K562 (cell line): ENCODE results near the gene RNF224. TPM values are rescaled to one million over a fixed set of nuclear protein-coding genes. Genes with fewer than 3 reads are reported as not detected.

ENCODE experiments used
- CBX3 ChIP-seq, 2 experiments: IDR thresholded peaks; 1 replicate in 1 of 2; 2 replicates in 1 of 2; pipeline ENCODE4 v1.6.1; 2012; ENCODE audit warnings: inconsistent platforms in 2 of 2, low read length in 2 of 2, borderline replicate concordance in 1 of 2, control low read depth in 1 of 2
- GATAD2B ChIP-seq: fragments of 450-650 bp; IDR thresholded peaks from 2 replicates; pipeline ENCODE4 v1.6.1; 2017; ENCODE audit warnings: mild to moderate bottlenecking, borderline replicate concordance
- HMG20B ChIP-seq: fragments of 250-450 bp; sonication (Bioruptor Pico); IDR thresholded peaks from 2 replicates; pipeline ENCODE4 v1.5.0; 2021; ENCODE audit warnings: mild to moderate bottlenecking
- LEF1 ChIP-seq: fragments of 450-650 bp; IDR thresholded peaks from 2 replicates; pipeline ENCODE4 v1.6.1; 2016; ENCODE audit warnings: mild to moderate bottlenecking
- MBD2 ChIP-seq: sonication (generic); IDR thresholded peaks from 2 replicates; pipeline ENCODE4 v1.6.1; 2016; ENCODE audit warnings: low read depth, borderline replicate concordance
- POLR2A ChIP-seq: fragments of 450-650 bp; conservative IDR thresholded peaks from 2 replicates; pipeline ENCODE4 v1.6.1; 2016
- SLC30A9 ChIP-seq: fragments of 250-450 bp; sonication (Bioruptor Pico); IDR thresholded peaks from 2 replicates; pipeline ENCODE4 v1.8.0; 2022; ENCODE audit warnings: mild to moderate bottlenecking, moderate library complexity
- SNIP1 ChIP-seq: fragments of 450-650 bp; IDR thresholded peaks from 2 replicates; pipeline ENCODE4 v1.7.1; 2017; ENCODE audit warnings: low read depth, mild to moderate bottlenecking
- STAT5B ChIP-seq: fragments of 250-450 bp; sonication (Bioruptor Pico); IDR thresholded peaks from 2 replicates; pipeline ENCODE4 v1.8.0; 2021; ENCODE audit warnings: mild to moderate bottlenecking, inconsistent platforms
- ZBTB7A ChIP-seq: IDR thresholded peaks from 2 replicates; pipeline ENCODE4 v1.6.1; 2011; ENCODE audit warnings: low read depth, mild to moderate bottlenecking, low read length, moderate library complexity, borderline replicate concordance; ENCODE audit not compliant: control insufficient read depth
- ZNF253 ChIP-seq: fragments of 250-450 bp; sonication (Bioruptor Pico); conservative IDR thresholded peaks from 2 replicates; pipeline ENCODE4 v1.6.1; 2021; ENCODE audit warnings: mild to moderate bottlenecking
- ZNF282 ChIP-seq: sonication (generic); formaldehyde crosslinking; IDR thresholded peaks from 2 replicates; pipeline ENCODE4 v1.8.1; 2023; ENCODE audit warnings: missing genetic modification reagents
- ZNF584 ChIP-seq: fragments of 200-800 bp; sonication (Bioruptor generic); IDR thresholded peaks from 2 replicates; pipeline ENCODE4 v1.6.1; 2016; ENCODE audit warnings: low read depth, mild to moderate bottlenecking, missing genetic modification characterization, missing compliant biosample characterization
- ZNF778 ChIP-seq: fragments of 450-650 bp; formaldehyde crosslinking; IDR thresholded peaks from 2 replicates; pipeline ENCODE4 v1.4.0; 2020; ENCODE audit warnings: mild to moderate bottlenecking, moderate library complexity
- ZNF79 ChIP-seq: fragments of 250-450 bp; sonication (Bioruptor Pico); IDR thresholded peaks from 2 replicates; pipeline ENCODE4 v1.4.0; 2020; ENCODE audit warnings: low read depth, mild to moderate bottlenecking, moderate library complexity
- polyA plus RNA-seq, 8 experiments: library from polyadenylated mRNA; depleted of rRNA in 4 of 8; stranded (reverse) in 5 of 8; unstranded in 3 of 8; fragments of >200 nt; fragmentation: Nextera tagmentation in 2 of 8; fragmentation: Illumina TruSeq in 1 of 8; extraction: Ambion mirVana in 2 of 8; extraction: Trizol in 1 of 8; gene quantifications; 2 replicates each; pipeline versions ENCODE4 v1.2.1 to v1.2.3, GENCODE V29; 2011 to 2014; ENCODE audit warnings: inconsistent platforms in 1 of 8, missing spikeins in 1 of 8
- total RNA-seq, 7 experiments: library from RNA; depleted of rRNA in 6 of 7; stranded (reverse); fragments of >200 nt in 6 of 7; fragmentation: Illumina TruSeq in 2 of 7; extraction: Trizol in 2 of 7; gene quantifications; 2 replicates each; pipeline versions ENCODE4 v1.2.1 to v1.2.3, GENCODE V29; 2011 to 2021; ENCODE audit warnings: low replicate concordance in 1 of 7
- TF ChIP-seq, protein P1 (sequence below): sonication (generic); formaldehyde crosslinking; IDR thresholded peaks from 2 replicates; pipeline ENCODE4 v1.8.1; 2023; ENCODE audit warnings: mild to moderate bottlenecking, missing genetic modification reagents, moderate library complexity
- TF ChIP-seq, protein P2 (sequence below): fragments of 450-650 bp; IDR thresholded peaks from 2 replicates; pipeline ENCODE4 v1.6.1; 2016; ENCODE audit warnings: mild to moderate bottlenecking
- TF ChIP-seq, protein P3 (sequence below), 2 experiments: fragments of 450-650 bp in 1 of 2; IDR thresholded peaks; 2 replicates each; pipeline ENCODE4 v1.6.1; 2011 to 2017; ENCODE audit warnings: low read depth in 2 of 2, antibody characterized with exemption in 1 of 2, borderline replicate concordance in 1 of 2, low read length in 1 of 2, mild to moderate bottlenecking in 1 of 2, mixed read lengths in 1 of 2; ENCODE audit not compliant: control insufficient read depth in 1 of 2
- TF ChIP-seq, protein P4 (sequence below): fragments of 200-800 bp; sonication (Bioruptor generic); IDR thresholded peaks from 2 replicates; pipeline ENCODE4 v1.6.1; 2017; ENCODE audit warnings: missing genetic modification characterization, missing compliant biosample characterization
- TF ChIP-seq, protein P5 (sequence below): fragments of 250-450 bp; sonication (Bioruptor Pico); IDR thresholded peaks from 2 replicates; pipeline ENCODE4 v1.5.0; 2021

The RNF224 gene
- total and polyA plus RNA-seq, 9 of the 15 experiments (the other 6 are each of a cell fraction or from before 2014, with no cell fraction given), result not detected

DNA sequence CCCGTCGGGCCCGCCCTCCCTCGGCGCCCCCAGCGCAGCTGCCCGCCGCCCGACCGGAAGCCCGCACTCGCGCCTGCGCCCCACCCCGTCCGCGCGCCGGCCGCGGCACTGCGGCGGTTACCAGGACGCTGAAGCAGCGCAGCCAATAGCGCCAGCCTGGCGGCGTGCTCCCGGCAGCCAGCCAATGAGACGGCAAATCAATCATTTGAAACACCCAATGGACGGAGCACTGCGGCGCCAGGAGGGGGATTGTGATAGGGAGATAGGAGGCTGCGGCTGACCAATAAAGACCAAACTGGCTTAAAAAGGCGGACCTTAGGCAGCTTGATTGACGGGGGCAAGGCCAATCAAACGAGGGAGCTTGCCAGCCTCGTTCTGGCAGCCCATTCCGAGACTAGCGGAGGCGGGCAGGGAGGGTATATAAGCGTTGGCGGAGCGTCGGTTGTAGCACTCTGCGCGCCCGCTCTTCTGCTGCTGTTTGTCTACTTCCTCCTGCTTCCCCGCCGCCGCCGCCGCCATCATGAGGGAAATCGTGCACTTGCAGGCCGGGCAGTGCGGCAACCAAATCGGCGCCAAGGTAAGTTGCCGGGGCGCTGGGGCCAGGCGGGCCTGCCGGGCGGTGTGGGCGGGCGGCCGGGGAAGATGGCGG, 13.7 kb downstream of the RNF224 start, which contains the start of gene TUBB4B (continued):
- TF ChIP-seq, protein P1, sequence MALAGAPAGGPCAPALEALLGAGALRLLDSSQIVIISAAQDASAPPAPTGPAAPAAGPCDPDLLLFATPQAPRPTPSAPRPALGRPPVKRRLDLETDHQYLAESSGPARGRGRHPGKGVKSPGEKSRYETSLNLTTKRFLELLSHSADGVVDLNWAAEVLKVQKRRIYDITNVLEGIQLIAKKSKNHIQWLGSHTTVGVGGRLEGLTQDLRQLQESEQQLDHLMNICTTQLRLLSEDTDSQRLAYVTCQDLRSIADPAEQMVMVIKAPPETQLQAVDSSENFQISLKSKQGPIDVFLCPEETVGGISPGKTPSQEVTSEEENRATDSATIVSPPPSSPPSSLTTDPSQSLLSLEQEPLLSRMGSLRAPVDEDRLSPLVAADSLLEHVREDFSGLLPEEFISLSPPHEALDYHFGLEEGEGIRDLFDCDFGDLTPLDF, result peak; percentile 72; the same call in 1 of the 2 replicates
- TF ChIP-seq HMG20B (CRISPR knock-in tag) (no peak), ZNF282 (CRISPR knock-in tag) (no peak), ZNF79 (no peak), SLC30A9 (CRISPR knock-in tag) (no peak), LEF1 (peak; percentile 42; the same call in 1 of the 2 replicates), GATAD2B (no peak), SNIP1 (no peak), CBX3 (IDR thresholded peaks at IDR 0.05; ENCODE audit: borderline replicate concordance in 1 of 2, low read length in 2 of 2) (no peak), STAT5B (CRISPR knock-in tag) (no peak), ZNF253 (CRISPR knock-in tag) (no peak), ZNF584 (CRISPR knock-in tag) (no peak), POLR2A (peak; percentile 100), ZNF778 (CRISPR knock-in tag) (no peak), MBD2 (peak; percentile 99), ZBTB7A (no peak)
- TF ChIP-seq, protein P2, sequence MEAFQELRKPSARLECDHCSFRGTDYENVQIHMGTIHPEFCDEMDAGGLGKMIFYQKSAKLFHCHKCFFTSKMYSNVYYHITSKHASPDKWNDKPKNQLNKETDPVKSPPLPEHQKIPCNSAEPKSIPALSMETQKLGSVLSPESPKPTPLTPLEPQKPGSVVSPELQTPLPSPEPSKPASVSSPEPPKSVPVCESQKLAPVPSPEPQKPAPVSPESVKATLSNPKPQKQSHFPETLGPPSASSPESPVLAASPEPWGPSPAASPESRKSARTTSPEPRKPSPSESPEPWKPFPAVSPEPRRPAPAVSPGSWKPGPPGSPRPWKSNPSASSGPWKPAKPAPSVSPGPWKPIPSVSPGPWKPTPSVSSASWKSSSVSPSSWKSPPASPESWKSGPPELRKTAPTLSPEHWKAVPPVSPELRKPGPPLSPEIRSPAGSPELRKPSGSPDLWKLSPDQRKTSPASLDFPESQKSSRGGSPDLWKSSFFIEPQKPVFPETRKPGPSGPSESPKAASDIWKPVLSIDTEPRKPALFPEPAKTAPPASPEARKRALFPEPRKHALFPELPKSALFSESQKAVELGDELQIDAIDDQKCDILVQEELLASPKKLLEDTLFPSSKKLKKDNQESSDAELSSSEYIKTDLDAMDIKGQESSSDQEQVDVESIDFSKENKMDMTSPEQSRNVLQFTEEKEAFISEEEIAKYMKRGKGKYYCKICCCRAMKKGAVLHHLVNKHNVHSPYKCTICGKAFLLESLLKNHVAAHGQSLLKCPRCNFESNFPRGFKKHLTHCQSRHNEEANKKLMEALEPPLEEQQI, result no peak
- TF ChIP-seq, protein P3, sequence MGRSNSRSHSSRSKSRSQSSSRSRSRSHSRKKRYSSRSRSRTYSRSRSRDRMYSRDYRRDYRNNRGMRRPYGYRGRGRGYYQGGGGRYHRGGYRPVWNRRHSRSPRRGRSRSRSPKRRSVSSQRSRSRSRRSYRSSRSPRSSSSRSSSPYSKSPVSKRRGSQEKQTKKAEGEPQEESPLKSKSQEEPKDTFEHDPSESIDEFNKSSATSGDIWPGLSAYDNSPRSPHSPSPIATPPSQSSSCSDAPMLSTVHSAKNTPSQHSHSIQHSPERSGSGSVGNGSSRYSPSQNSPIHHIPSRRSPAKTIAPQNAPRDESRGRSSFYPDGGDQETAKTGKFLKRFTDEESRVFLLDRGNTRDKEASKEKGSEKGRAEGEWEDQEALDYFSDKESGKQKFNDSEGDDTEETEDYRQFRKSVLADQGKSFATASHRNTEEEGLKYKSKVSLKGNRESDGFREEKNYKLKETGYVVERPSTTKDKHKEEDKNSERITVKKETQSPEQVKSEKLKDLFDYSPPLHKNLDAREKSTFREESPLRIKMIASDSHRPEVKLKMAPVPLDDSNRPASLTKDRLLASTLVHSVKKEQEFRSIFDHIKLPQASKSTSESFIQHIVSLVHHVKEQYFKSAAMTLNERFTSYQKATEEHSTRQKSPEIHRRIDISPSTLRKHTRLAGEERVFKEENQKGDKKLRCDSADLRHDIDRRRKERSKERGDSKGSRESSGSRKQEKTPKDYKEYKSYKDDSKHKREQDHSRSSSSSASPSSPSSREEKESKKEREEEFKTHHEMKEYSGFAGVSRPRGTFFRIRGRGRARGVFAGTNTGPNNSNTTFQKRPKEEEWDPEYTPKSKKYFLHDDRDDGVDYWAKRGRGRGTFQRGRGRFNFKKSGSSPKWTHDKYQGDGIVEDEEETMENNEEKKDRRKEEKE (IDR thresholded peaks at IDR 0.05; ENCODE audit: borderline replicate concordance in 1 of 2, control insufficient read depth in 1 of 2, low read depth in 2 of 2, low read length in 1 of 2), result peak in 1 of 2 experiments; percentile 8; a peak in 1 of 4 replicates
- TF ChIP-seq, protein P4, sequence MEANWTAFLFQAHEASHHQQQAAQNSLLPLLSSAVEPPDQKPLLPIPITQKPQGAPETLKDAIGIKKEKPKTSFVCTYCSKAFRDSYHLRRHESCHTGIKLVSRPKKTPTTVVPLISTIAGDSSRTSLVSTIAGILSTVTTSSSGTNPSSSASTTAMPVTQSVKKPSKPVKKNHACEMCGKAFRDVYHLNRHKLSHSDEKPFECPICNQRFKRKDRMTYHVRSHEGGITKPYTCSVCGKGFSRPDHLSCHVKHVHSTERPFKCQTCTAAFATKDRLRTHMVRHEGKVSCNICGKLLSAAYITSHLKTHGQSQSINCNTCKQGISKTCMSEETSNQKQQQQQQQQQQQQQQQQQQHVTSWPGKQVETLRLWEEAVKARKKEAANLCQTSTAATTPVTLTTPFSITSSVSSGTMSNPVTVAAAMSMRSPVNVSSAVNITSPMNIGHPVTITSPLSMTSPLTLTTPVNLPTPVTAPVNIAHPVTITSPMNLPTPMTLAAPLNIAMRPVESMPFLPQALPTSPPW (CRISPR knock-in tag), result no peak
- TF ChIP-seq, protein P5, sequence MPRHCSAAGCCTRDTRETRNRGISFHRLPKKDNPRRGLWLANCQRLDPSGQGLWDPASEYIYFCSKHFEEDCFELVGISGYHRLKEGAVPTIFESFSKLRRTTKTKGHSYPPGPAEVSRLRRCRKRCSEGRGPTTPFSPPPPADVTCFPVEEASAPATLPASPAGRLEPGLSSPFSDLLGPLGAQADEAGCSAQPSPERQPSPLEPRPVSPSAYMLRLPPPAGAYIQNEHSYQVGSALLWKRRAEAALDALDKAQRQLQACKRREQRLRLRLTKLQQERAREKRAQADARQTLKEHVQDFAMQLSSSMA (CRISPR knock-in tag), result no peak
